Measurements from ENCODE around the gene HMGCS1.
"Not testable (repeated sequence)": the region's sequence is repeated elsewhere in the genome, so short reads cannot be mapped to it uniquely, and the experiment has no call there.

HMGCS1 gene

GRCh38 chr5:43279548-43280274, 33.5 kb downstream of the HMGCS1 start:
- no peak overlapping the region for H3K4me3 Mint-ChIP-seq
- peaks cover 11 to 18% of the 10 kb centered on the region in 2 donors for H3K36me3 Mint-ChIP-seq
- no peak overlapping the region for H3K27ac Mint-ChIP-seq
- no peaks in the 10 kb centered on the region for H3K4me1 Mint-ChIP-seq
- peaks cover 0 to 11% of the 10 kb centered on the region in 2 donors for H3K27me3 Mint-ChIP-seq
- no peak for DNase-seq
- ATAC-seq (replicated peaks) = no peak
- H3K9me3 Mint-ChIP-seq = peaks cover 0 to 2% of the 10 kb centered on the region in 2 donors

- peaks cover 2 to 6% of the 10 kb centered on the region in 2 donors for H3K4me1 Mint-ChIP-seq
- H3K36me3 Mint-ChIP-seq = peaks cover 5% of the 10 kb centered on the region in 2 donors
- no peak overlapping the region for H3K4me3 Mint-ChIP-seq
- peaks cover 0 to 2% of the 10 kb centered on the region in 2 donors for H3K9me3 Mint-ChIP-seq
- no peak for ATAC-seq (replicated peaks)
- no peak overlapping the region for H3K27ac Mint-ChIP-seq
- DNase-seq = no peak
- peaks cover 24 to 30% of the 10 kb centered on the region in 2 donors for H3K27me3 Mint-ChIP-seq
Observed at GRCh38 chr5:43275391-43275790, 37.8 kb downstream of the HMGCS1 start.

- ATAC-seq (replicated peaks) = no peak
- Mint-ChIP-seq H3K4me3 (no peak overlapping the region), H3K27me3 (peaks cover 30% of the 10 kb centered on the region in 2 donors), H3K4me1 (peaks cover 2 to 11% of the 10 kb centered on the region in 2 donors), H3K36me3 (peaks cover 5 to 8% of the 10 kb centered on the region in 2 donors), H3K9me3 (peaks cover 0 to 7% of the 10 kb centered on the region in 2 donors), H3K27ac (no peak overlapping the region)
- DNase-seq = no peak
Observed at GRCh38 chr5:43274435-43275114, 38.6 kb downstream of the HMGCS1 start.

GRCh38 chr5:43273552-43273951, 39.7 kb downstream of the HMGCS1 start:
- peaks cover 2 to 11% of the 10 kb centered on the region in 2 donors for H3K4me1 Mint-ChIP-seq
- H3K36me3 Mint-ChIP-seq = peaks cover 5 to 8% of the 10 kb centered on the region in 2 donors
- peaks cover 0 to 7% of the 10 kb centered on the region in 2 donors for H3K9me3 Mint-ChIP-seq
- ATAC-seq (replicated peaks) (no peak), DNase-seq (no peak)
- H3K27ac Mint-ChIP-seq = no peak overlapping the region
- H3K4me3 Mint-ChIP-seq = no peak overlapping the region
- H3K27me3 Mint-ChIP-seq = peaks cover 30% of the 10 kb centered on the region in 2 donors

GRCh38 chr5:43270645-43271044, 42.6 kb downstream of the HMGCS1 start:
- Mint-ChIP-seq H3K4me1 (peaks cover 6 to 11% of the 10 kb centered on the region in 2 donors), H3K4me3 (no peak overlapping the region), H3K36me3 (peaks cover 5 to 8% of the 10 kb centered on the region in 2 donors), H3K9me3 (peaks cover 11 to 13% of the 10 kb centered on the region in 2 donors), H3K27me3 (peaks cover 34 to 52% of the 10 kb centered on the region in 2 donors), H3K27ac (no peak overlapping the region)
- no peak for DNase-seq
- peak; percentile 81 to 82 for ATAC-seq (replicated peaks)

- H3K27ac Mint-ChIP-seq = no peak overlapping the region
- no peak overlapping the region for H3K4me3 Mint-ChIP-seq
- peaks cover 11 to 13% of the 10 kb centered on the region in 2 donors for H3K9me3 Mint-ChIP-seq
- peaks cover 5 to 6% of the 10 kb centered on the region in 2 donors for H3K36me3 Mint-ChIP-seq
- DNase-seq = no peak
- peaks cover 44 to 66% of the 10 kb centered on the region in 2 donors for H3K27me3 Mint-ChIP-seq
- H3K4me1 Mint-ChIP-seq = peaks cover 6 to 11% of the 10 kb centered on the region in 2 donors
- peak; percentile 65 to 69 for ATAC-seq (replicated peaks)
Observed at GRCh38 chr5:43268188-43268820, 44.9 kb downstream of the HMGCS1 start.

GRCh38 chr5:43262269-43262668, 50.9 kb downstream of the HMGCS1 start:
- not testable (repeated sequence) for H3K9me3 Mint-ChIP-seq; H3K36me3 Mint-ChIP-seq; ATAC-seq (replicated peaks); H3K27ac Mint-ChIP-seq; H3K4me3 Mint-ChIP-seq; DNase-seq; H3K4me1 Mint-ChIP-seq
- peaks cover 40 to 50% of the 10 kb centered on the region in 2 donors for H3K27me3 Mint-ChIP-seq

- ATAC-seq (replicated peaks) = no peak
- peaks cover 0 to 9% of the 10 kb centered on the region in 2 donors for H3K4me1 Mint-ChIP-seq
- H3K9me3 Mint-ChIP-seq = peaks cover 0 to 4% of the 10 kb centered on the region in 2 donors
Observed at GRCh38 chr5:43258116-43258515, 55.1 kb downstream of the HMGCS1 start.

GRCh38 chr5:43256261-43256966, 56.8 kb downstream of the HMGCS1 start:
- Mint-ChIP-seq H3K4me1 (peaks cover 0 to 9% of the 10 kb centered on the region in 2 donors), H3K9me3 (no peaks in the 10 kb centered on the region), H3K27ac (no peak overlapping the region), H3K36me3 (no peaks in the 10 kb centered on the region), H3K4me3 (no peak overlapping the region), H3K27me3 (peaks cover 18 to 20% of the 10 kb centered on the region in 2 donors)
- ATAC-seq (replicated peaks) (peak; percentile 41 to 61), DNase-seq (no peak)

More at GRCh38 chr5:43258116-43258515, 55.1 kb downstream of the HMGCS1 start:
- Mint-ChIP-seq H3K36me3 (no peaks in the 10 kb centered on the region), H3K27ac (no peak overlapping the region), H3K27me3 (peaks cover 29 to 31% of the 10 kb centered on the region in 2 donors), H3K4me3 (no peak overlapping the region)
- DNase-seq = no peak

- H3K4me1 Mint-ChIP-seq = peaks cover 0 to 9% of the 10 kb centered on the region in 2 donors
- H3K9me3 Mint-ChIP-seq = no peaks in the 10 kb centered on the region
- H3K27me3 Mint-ChIP-seq = peaks cover 18 to 20% of the 10 kb centered on the region in 2 donors
- H3K36me3 Mint-ChIP-seq = no peaks in the 10 kb centered on the region
- no peak for DNase-seq
- H3K27ac Mint-ChIP-seq = no peak overlapping the region
- H3K4me3 Mint-ChIP-seq = no peak overlapping the region
- peak; percentile 44 to 73 for ATAC-seq (replicated peaks)
Observed at GRCh38 chr5:43255704-43256103, 57.5 kb downstream of the HMGCS1 start.

- no peaks in the 10 kb centered on the region for H3K9me3 Mint-ChIP-seq
- no peak overlapping the region for H3K4me3 Mint-ChIP-seq
Observed at GRCh38 chr5:43251754-43252153, 61.5 kb downstream of the HMGCS1 start.

GRCh38 chr5:43245724-43246385, 67.4 kb downstream of the HMGCS1 start:
- Mint-ChIP-seq H3K36me3 (no peaks in the 10 kb centered on the region), H3K9me3 (no peaks in the 10 kb centered on the region), H3K4me1 (peaks cover 0 to 6% of the 10 kb centered on the region in 2 donors), H3K27me3 (peaks cover 31 to 32% of the 10 kb centered on the region in 2 donors), H3K27ac (no peak overlapping the region), H3K4me3 (no peak overlapping the region)
- ATAC-seq (replicated peaks) = peak in 1 of 2 donors; percentile 55
- DNase-seq = no peak

More at GRCh38 chr5:43251754-43252153, 61.5 kb downstream of the HMGCS1 start:
- DNase-seq = no peak
- H3K27me3 Mint-ChIP-seq = peaks cover 20 to 21% of the 10 kb centered on the region in 2 donors
- ATAC-seq (replicated peaks) = no peak
- H3K4me1 Mint-ChIP-seq = peaks cover 0 to 7% of the 10 kb centered on the region in 2 donors
- no peak overlapping the region for H3K27ac Mint-ChIP-seq
- H3K36me3 Mint-ChIP-seq = no peaks in the 10 kb centered on the region

GRCh38 chr5:43244823-43245565, 68.2 kb downstream of the HMGCS1 start:
- peaks cover 35 to 36% of the 10 kb centered on the region in 2 donors for H3K27me3 Mint-ChIP-seq
- no peak overlapping the region for H3K27ac Mint-ChIP-seq
- peak; percentile 31 to 74 for ATAC-seq (replicated peaks)
- H3K4me3 Mint-ChIP-seq = no peak overlapping the region
- no peaks in the 10 kb centered on the region for H3K36me3 Mint-ChIP-seq
- H3K4me1 Mint-ChIP-seq = peaks cover 0 to 6% of the 10 kb centered on the region in 2 donors
- no peaks in the 10 kb centered on the region for H3K9me3 Mint-ChIP-seq
- DNase-seq = no peak
